Cardiac septum (tissue), 1 donor: Measurements from ENCODE around the gene RALBP1. TPM values are rescaled to one million over a fixed set of nuclear protein-coding genes. Genes with fewer than 3 reads are reported as not detected.

Experiments used
- DNase-seq: peaks from one replicate; pipeline ENCODE4 v3.0.0-alpha.2; 2020; ENCODE audit warnings: low spot score
- intact Hi-C: fragments of 100-400 bp; cut with DNase I; formaldehyde crosslinking; loops from one replicate; pipeline ENCODE4 v1.14.0; 2022
- total RNA-seq: library from RNA; stranded (reverse); fragmentation: NEBNext Ultra II Directional; extraction: Animal tissue kit (Norgen Biotek cat#: 25700); gene quantifications from one replicate; pipeline ENCODE4 v1.2.1, GENCODE V29; 2021
- donor health status: DM: no; HTN: no; CAD: no.

Gene RALBP1
- total RNA-seq, 1 donor from 2014 or later = 51.0 TPM

GRCh38 chr18:9536354-9537152, 61.2 kb downstream of the RALBP1 start:
- intact Hi-C loops = no loop called here
- no peak for DNase-seq

DNA sequence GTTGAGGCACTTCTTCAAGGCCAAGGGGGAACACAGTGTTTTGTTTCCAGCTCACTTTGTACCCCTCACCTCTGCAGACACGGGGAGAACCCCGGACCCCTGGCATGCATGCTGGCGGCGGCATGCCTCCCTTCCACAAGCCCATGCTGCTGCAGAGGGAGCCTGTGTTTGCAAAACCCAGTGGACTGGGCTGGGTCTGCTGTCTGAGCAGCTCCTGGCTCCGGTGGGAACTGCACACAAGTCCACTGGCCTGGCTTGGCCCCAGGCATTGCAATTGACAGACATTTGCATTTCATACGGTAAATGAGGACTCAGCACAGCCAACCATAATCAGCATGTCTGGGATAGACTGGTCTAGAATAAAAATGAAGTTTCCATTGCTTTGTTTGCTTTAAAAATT, 62.4 kb downstream of the RALBP1 start:
- DNase-seq = no peak
- intact Hi-C loops = no loop called here

DNA sequence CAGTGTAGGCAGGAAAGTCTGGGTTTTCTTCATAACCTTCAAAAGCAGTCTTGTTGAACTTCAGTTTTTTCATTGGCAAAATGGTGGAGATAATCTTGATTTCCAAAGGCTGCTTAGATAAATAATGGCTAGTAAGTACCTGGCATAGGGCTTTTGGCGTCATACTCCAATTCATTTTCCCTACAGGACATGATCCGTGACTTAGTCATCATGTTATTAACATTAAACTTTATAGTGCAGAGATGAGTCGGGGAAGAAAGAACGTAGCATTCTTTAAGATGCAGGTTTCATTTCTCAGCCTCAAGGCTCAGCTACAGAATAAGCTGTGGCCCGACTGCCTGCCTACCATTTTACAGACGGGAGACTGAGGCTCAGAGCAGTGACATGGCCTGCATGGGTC, 64.0 kb downstream of the RALBP1 start:
- intact Hi-C loops = no loop called here
- no peak for DNase-seq

DNA sequence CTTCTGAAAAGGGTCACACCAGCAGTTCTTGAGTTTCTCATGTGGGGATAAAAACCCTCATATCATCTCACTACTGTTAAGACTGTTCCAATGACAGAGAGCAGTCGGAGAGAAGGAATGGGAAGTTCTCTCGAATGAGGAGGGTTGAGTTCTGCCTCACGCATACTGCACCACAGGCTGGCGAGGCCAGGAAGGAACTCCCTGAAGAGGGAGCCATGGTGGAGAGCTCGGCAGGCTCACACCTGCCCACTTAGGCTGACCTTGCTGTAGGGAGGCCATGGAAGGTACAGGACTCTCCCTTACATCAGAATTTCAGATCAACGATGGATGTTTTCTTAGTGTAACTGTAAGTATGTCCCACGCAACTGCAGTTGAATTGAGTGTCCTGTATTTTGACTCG, 64.6 kb downstream of the RALBP1 start:
- intact Hi-C loops = no loop called here
- no peak for DNase-seq

DNA sequence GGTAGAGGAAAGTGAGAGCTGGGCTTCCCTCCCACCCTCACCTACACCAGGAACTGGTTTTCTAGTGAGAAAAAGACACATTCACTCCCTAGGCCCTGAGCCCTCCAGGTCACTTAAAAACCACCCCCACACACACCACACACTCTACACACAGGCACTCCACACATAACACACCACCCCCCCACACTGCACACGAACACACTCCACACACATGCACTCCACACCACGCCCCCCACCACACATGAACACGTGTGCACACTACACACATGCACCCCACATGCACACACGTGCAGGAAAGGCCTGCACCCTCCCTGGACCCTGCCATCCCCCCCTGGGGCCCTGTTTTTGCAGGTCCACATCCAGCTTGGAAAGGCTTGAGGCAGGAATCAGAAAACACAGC, 67.6 kb downstream of the RALBP1 start:
- intact Hi-C loops = no loop called here
- DNase-seq = no peak

DNA sequence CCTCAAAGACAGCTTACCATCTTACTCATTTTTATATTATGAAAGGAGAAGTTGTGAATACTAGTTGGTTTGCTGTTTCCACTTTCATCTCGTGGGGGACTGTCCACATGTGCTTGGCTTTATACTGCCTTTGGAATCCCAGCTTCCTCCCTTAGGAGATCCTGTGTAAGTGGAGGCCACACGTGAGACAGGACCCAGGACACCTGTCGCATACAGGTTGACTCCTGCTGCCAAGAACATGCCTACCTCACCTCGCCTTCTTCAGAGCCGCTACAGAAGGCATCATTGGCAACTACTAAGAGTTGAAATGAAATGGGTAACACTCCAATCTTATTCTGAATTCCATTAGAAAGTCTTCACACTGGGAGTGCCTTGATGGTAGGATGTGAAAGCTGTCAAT, 69.7 kb downstream of the RALBP1 start:
- DNase-seq = no peak
- intact Hi-C loops = no loop called here

- intact Hi-C loops = no loop called here
- no peak for DNase-seq
Observed at GRCh38 chr18:9546468-9546867, 71.2 kb downstream of the RALBP1 start.

GRCh38 chr18:9547782-9548181, 72.5 kb downstream of the RALBP1 start:
- intact Hi-C loops = no loop called here
- no peak for DNase-seq

DNA sequence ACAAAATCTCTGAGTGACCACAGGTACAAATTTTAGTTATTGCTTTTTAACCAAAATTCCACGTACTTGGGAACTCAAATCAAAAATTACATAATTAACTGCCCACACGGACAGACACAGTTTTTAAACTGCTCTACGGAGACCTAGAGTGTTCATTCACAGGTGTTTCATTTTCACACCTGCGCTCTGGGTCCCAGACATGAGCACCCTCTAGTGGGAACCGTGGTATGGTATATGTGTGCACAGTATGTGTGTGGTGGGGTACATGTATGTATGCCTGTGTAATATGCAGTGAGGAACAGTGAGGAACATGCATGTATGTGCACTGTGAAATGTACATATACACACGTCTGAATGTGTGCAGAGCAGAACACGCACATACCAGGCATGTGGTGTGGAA, 74.1 kb downstream of the RALBP1 start:
- intact Hi-C loops = no loop called here
- DNase-seq = no peak

- intact Hi-C loops = no loop called here
- DNase-seq = no peak
Observed at GRCh38 chr18:9550429-9550828, 75.1 kb downstream of the RALBP1 start.

DNA sequence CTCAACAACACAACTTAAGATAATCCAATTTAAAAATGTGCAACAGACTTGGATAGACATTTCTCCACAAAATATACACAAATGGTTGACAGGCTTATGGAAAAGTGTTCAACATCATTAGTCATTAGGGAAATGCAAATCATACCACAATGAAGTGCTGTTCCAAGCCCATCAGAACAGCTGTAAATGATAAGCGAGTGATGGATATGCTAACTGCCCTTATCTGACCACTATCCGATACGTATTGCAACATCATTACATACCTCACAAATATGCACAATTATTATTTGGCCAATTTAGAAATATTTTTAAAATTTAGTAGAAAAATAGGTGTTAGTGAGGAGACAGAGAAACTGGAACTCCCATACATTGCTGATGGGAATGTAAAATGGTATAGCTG, 76.9 kb downstream of the RALBP1 start:
- intact Hi-C loops = no loop called here
- no peak for DNase-seq

- DNase-seq = no peak
- intact Hi-C loops = no loop called here
Observed at GRCh38 chr18:9552616-9553015, 77.3 kb downstream of the RALBP1 start.

DNA sequence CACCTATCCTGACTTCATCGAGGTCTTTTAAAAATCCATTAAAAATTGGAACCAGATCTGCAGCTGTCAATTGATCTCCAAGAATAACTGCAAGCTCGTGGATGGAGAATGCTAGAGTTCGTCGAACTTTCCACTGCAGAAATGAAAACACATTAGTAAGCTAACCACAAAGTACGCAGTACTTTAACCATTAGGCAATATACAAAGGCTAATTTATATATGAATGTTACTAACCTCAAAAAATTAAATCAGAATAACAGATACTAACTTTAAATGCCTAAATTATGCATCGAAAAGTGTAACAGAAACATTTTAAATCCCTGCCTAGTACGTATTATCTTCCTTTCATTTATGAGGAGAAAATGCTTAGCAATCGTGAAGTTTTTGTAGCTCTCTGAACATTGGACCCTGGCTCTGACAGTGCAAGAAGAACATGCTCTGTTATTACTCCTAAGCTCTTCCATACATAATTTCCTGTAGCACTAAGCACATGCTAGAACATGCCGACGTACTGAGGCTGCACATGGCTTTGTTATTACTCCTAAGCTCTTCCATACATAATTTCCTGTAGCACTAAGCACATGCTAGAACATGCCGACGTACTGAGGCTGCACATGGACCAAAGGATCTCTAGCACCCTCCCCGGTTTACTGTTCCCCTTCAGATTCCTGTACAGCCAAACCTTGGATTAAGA, 82.1 kb downstream of the RALBP1 start:
- intact Hi-C loops = no loop called here
- DNase-seq = no peak

DNA sequence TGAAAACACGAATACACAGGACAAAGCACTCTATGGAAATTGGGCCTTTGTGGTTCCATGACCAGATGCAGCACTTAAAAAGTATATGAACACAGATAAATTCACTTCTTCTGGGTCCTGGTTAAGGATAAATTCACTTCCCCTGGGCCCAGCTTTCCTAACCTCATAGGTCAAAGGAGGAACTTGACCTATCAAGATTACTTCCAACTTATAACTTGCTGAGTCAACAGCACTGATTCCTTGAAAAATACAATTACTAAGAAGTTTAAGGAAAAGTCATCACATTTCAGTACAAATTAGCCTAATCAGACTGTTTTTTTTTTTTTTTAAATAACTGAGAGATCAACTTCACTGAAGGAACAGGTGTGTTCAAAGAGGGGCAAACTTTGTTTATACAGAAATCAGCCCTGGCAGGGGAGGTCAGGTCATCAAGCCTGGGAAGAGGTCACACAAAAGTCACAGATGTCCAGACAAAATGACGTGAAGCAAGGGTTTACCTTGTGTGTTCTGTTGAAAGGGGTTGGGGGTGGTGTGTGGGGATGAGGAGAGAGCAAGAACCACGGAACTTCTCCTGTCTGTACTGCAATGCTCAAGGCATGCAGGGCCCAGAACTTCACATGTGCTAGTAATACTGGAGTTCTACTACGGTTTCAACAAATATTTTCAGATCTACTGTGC, 83.2 kb downstream of the RALBP1 start:
- intact Hi-C loops = no loop called here
- no peak for DNase-seq

DNA sequence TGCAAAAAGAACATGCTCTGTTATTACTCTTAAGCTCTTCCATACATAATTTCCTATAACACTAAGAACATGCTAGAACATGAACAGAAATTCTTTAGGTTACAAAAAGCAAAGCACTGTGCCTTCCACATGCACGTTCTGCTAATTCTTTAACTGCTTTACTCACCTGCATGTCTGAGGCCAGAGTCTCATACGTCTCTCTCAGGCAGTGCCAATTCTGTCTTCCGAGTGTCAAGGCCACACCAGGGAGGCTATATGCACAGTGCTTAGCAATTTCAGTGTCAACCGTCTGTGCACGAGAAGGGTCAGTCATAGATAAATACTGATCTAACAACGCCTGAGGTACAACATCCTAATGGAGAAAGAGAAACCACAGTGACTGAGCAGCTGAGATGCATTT, 83.9 kb downstream of the RALBP1 start:
- no peak for DNase-seq
- intact Hi-C loops = no loop called here

- intact Hi-C loops = no loop called here
- DNase-seq = no peak
Observed at GRCh38 chr18:9561759-9562158, 86.4 kb downstream of the RALBP1 start.

- no peak for DNase-seq
- intact Hi-C loops = no loop called here
Observed at GRCh38 chr18:9562584-9562983, 87.3 kb downstream of the RALBP1 start.

DNA sequence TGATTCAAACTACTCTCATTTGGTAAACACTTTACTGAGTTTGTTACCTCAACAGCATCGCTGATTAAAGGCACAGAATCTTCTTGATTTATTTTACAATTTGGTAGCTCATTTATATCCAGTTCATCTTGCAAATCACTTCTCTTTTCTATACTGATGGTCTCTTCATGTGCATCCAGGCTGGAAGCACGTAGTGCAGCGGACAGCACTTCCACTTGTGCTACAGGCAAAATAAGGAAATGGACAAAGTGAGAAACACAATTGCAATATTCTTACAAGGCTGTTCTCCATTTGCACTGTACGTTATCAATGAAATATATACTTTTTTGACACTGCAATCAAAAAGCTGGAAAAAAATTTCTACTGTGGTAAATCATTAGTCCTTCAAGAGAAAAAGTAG, 88.0 kb downstream of the RALBP1 start:
- intact Hi-C loops = no loop called here
- no peak for DNase-seq

DNA sequence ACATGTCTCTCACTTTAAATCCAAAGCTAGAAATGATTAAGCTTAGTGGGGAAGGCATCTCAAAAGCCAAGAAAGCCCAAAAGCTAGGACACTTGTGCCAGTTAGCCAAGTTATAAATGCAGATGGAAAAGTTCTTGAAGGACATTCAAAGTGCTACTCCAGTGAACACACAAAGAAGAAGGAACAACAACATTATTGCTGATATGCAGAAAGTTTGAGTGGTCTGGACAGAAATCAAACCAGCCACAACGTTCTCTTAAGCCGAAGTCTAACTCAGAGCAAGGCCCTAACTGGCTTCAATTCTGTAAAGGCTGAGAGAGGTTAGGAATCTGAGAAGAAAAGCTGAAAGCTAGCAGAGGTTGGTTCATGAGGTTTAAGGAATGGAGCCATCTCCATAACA, 90.1 kb downstream of the RALBP1 start:
- intact Hi-C loops = no loop called here
- no peak for DNase-seq

GRCh38 chr18:9568186-9568585, 92.9 kb downstream of the RALBP1 start:
- intact Hi-C loops = no loop called here
- DNase-seq = no peak

DNA sequence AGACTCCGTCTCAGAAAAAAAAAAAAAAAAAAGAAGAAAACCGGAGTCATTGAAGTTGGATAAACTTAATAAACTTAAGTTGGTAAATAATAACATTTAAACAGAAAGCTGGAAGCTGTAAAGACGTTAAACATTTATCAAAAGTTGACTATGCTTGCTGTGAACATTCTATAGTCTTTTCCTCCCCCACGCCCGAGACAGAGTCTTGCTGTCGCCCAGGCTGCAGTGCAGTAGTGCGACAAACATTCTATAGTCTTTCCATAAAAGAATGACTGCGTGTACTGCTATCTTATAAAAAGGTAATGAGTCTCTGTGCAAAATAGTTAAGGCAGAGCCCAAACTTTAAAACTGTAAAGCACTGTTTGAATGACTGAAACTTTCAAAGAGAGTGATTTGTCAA, 93.9 kb downstream of the RALBP1 start:
- intact Hi-C loops = no loop called here
- no peak for DNase-seq
